ENCODE measurements around the gene NCAM2.

Gene NCAM2

DNA sequence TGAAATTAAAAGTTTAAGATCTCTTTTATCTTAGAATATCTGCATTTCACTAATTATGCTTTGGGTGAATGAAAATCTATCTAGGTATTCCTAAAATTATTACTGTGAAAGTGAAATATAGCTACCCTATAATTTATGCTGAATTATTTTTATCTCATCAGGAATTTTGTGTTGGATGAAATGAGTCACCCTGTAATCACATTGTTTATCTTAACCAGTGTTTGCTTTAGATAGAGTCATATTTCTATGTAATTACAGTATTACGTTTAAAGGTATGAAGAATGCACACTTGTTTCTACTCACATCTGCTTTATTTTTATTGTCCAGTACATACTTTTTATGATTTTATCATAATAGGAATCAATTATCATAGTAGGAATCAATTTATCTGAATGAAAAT is 249.2 kb downstream of the NCAM2 start:
- Histone ChIP-seq H3K4me3 (ENCODE audit: insufficient read depth in 1 of 2, low read depth in 1 of 2, low read length in 2 of 2) (no peak overlapping the region), H2BK120ac (ENCODE audit: low read depth, low read length) (no peak overlapping the region), H3K27ac (ENCODE audit: low read length, poor library complexity, severe bottlenecking) (no peak overlapping the region), H3K36me3 (ENCODE audit: control insufficient read depth in 1 of 2, insufficient read depth in 2 of 2, low read depth in 1 of 2, low read length in 2 of 2) (no peaks in the 10 kb centered on the region), H3K14ac (ENCODE audit: low read length in 2 of 2) (no peak overlapping the region), H2BK15ac (ENCODE audit: low read depth, poor library complexity, severe bottlenecking) (no peak overlapping the region), H3K18ac (ENCODE audit: low read depth in 1 of 2, low read length in 2 of 2) (no peak overlapping the region), H3K27me3 (ENCODE audit: control insufficient read depth in 1 of 2, insufficient read depth in 1 of 2, low read length in 2 of 2) (no peaks in the 10 kb centered on the region), H3K4me2 (ENCODE audit: low read length, poor library complexity, severe bottlenecking) (no peak overlapping the region), H3K79me1 (replicated peaks; ENCODE audit: low read length, poor library complexity, severe bottlenecking) (no peaks in the 10 kb centered on the region), H4K91ac (ENCODE audit: low read length) (no peak overlapping the region), H3K9ac (ENCODE audit: low read length) (no peak overlapping the region), H2BK5ac (ENCODE audit: low read depth, low read length, poor library complexity, severe bottlenecking) (no peak overlapping the region), H2AFZ (ENCODE audit: low read depth, low read length) (no peak overlapping the region), H3K4ac (ENCODE audit: low read depth in 1 of 2, low read length in 2 of 2) (no peak overlapping the region), H3K4me1 (ENCODE audit: control insufficient read depth, insufficient read depth, low read depth, low read length) (no peaks in the 10 kb centered on the region), H3K9me3 (ENCODE audit: control insufficient read depth, low read length) (no peaks in the 10 kb centered on the region), H4K8ac (ENCODE audit: low read length) (no peak overlapping the region), H3K23ac (ENCODE audit: low read length in 2 of 2) (no peak overlapping the region), H2BK12ac (ENCODE audit: low read length in 2 of 2) (no peak overlapping the region), H2AK5ac (ENCODE audit: low read length, severe bottlenecking) (no peak overlapping the region)
- no peak for DNase-seq
- WGBS: no CpG with 5 or more reads among the region's 1 CpG

DNA sequence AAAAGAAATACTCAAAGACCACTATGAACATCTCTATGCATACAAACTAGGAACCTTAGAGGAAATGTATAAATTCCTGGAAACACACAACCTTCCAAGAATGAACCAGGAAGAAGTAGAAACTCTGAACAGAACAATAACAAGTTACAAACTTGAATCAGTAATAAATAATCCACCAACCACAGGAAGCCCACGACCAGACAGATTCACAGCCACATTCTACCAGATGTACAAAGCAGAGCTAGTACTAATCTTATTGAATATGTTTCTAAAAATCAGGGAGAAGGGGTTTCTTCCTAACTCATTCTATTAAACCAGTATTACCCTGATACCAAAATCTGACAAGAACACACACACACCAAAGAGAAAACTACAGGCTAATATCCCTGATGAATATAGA is 263.8 kb downstream of the NCAM2 start:
- Histone ChIP-seq H4K91ac (ENCODE audit: low read length) (no peak overlapping the region), H3K4me2 (ENCODE audit: low read length, poor library complexity, severe bottlenecking) (no peak overlapping the region), H3K36me3 (ENCODE audit: control insufficient read depth in 1 of 2, insufficient read depth in 2 of 2, low read depth in 1 of 2, low read length in 2 of 2) (no peaks in the 10 kb centered on the region), H4K8ac (ENCODE audit: low read length) (no peak overlapping the region), H2BK15ac (ENCODE audit: low read depth, poor library complexity, severe bottlenecking) (no peak overlapping the region), H2BK5ac (ENCODE audit: low read depth, low read length, poor library complexity, severe bottlenecking) (no peak overlapping the region), H2BK120ac (ENCODE audit: low read depth, low read length) (no peak overlapping the region), H3K4me3 (ENCODE audit: insufficient read depth in 1 of 2, low read depth in 1 of 2, low read length in 2 of 2) (no peak overlapping the region), H2AK5ac (ENCODE audit: low read length, severe bottlenecking) (no peak overlapping the region), H3K9ac (ENCODE audit: low read length) (no peak overlapping the region), H3K4ac (ENCODE audit: low read depth in 1 of 2, low read length in 2 of 2) (no peak overlapping the region), H3K79me1 (replicated peaks; ENCODE audit: low read length, poor library complexity, severe bottlenecking) (no peaks in the 10 kb centered on the region), H2AFZ (ENCODE audit: low read depth, low read length) (no peak overlapping the region), H3K4me1 (ENCODE audit: control insufficient read depth, insufficient read depth, low read depth, low read length) (no peaks in the 10 kb centered on the region), H3K23ac (ENCODE audit: low read length in 2 of 2) (no peak overlapping the region), H3K14ac (ENCODE audit: low read length in 2 of 2) (no peak overlapping the region), H3K9me3 (ENCODE audit: control insufficient read depth, low read length) (no peaks in the 10 kb centered on the region), H3K18ac (ENCODE audit: low read depth in 1 of 2, low read length in 2 of 2) (no peak overlapping the region), H3K27ac (ENCODE audit: low read length, poor library complexity, severe bottlenecking) (no peak overlapping the region), H3K27me3 (ENCODE audit: control insufficient read depth in 1 of 2, insufficient read depth in 1 of 2, low read length in 2 of 2) (no peaks in the 10 kb centered on the region), H2BK12ac (ENCODE audit: low read length in 2 of 2) (no peak overlapping the region)
- DNase-seq: no peak
- no CpG with 5 or more reads among the region's 1 CpG for WGBS

DNA sequence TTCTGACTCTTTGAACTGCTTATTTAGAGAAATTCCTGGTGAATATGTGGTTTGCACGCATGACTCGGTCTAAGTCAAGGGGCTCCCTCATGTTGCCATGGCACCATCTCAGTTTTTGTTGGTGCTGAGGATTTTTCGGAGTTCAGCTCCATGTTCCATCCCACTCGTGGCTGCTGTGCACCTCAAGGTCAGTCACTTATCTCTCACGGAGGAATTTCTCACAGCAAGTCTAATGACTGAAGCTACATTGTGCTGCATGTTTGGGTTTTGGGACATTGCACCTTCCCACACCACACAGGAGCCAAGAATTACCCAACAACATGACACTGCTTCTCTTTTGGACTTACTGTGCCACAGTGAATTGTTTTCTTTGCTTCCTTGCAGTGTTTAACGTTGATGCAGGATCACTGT is 269.9 kb downstream of the NCAM2 start:
- no peaks in the 10 kb centered on the region for H3K79me1 ChIP-seq (replicated peaks; ENCODE audit: low read length, poor library complexity, severe bottlenecking)
- H4K91ac ChIP-seq (ENCODE audit: low read length): no peak overlapping the region
- H2AFZ ChIP-seq (ENCODE audit: low read depth, low read length): no peak overlapping the region
- H3K4me3 ChIP-seq (ENCODE audit: insufficient read depth in 1 of 2, low read depth in 1 of 2, low read length in 2 of 2): no peak overlapping the region
- no peak overlapping the region for H3K14ac ChIP-seq (ENCODE audit: low read length in 2 of 2)
- H3K4me2 ChIP-seq (ENCODE audit: low read length, poor library complexity, severe bottlenecking): no peak overlapping the region
- H3K18ac ChIP-seq (ENCODE audit: low read depth in 1 of 2, low read length in 2 of 2): no peak overlapping the region
- H3K9me3 ChIP-seq (ENCODE audit: control insufficient read depth, low read length): no peaks in the 10 kb centered on the region
- H2AK5ac ChIP-seq (ENCODE audit: low read length, severe bottlenecking): no peak overlapping the region
- no peak overlapping the region for H2BK120ac ChIP-seq (ENCODE audit: low read depth, low read length)
- H3K4me1 ChIP-seq (ENCODE audit: control insufficient read depth, insufficient read depth, low read depth, low read length): peaks cover 3% of the 10 kb centered on the region
- H2BK12ac ChIP-seq (ENCODE audit: low read length in 2 of 2): no peak overlapping the region
- no peaks in the 10 kb centered on the region for H3K36me3 ChIP-seq (ENCODE audit: control insufficient read depth in 1 of 2, insufficient read depth in 2 of 2, low read depth in 1 of 2, low read length in 2 of 2)
- H3K9ac ChIP-seq (ENCODE audit: low read length): no peak overlapping the region
- no peak overlapping the region for H3K23ac ChIP-seq (ENCODE audit: low read length in 2 of 2)
- no peak overlapping the region for H4K8ac ChIP-seq (ENCODE audit: low read length)
- no peak overlapping the region for H2BK5ac ChIP-seq (ENCODE audit: low read depth, low read length, poor library complexity, severe bottlenecking)
- DNase-seq: no peak
- H2BK15ac ChIP-seq (ENCODE audit: low read depth, poor library complexity, severe bottlenecking): no peak overlapping the region
- WGBS: 88% methylated on average over 6 of the region's 6 CpGs
- no peaks in the 10 kb centered on the region for H3K27me3 ChIP-seq (ENCODE audit: control insufficient read depth in 1 of 2, insufficient read depth in 1 of 2, low read length in 2 of 2)
- H3K27ac ChIP-seq (ENCODE audit: low read length, poor library complexity, severe bottlenecking): no peak overlapping the region
- no peak overlapping the region for H3K4ac ChIP-seq (ENCODE audit: low read depth in 1 of 2, low read length in 2 of 2)

DNA sequence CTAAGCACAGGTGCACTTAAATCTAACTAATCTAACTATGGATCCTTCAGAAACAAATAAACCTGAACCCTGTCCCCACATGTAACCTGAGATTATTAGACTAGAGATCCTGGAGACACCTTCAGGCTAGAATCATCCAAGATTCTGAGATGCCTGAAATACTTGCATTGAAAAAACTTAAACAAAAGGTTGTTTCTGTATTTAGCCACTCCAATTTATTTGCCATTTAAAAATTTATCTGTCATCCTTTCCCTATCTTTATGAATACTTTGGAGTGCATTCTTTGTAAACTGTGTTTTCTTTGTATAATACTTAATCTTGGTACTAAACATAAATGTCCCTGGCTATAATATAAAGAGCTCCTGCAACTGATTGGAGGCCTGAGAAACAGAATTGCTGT is 270.7 kb downstream of the NCAM2 start:
- Histone ChIP-seq H3K27ac (ENCODE audit: low read length, poor library complexity, severe bottlenecking) (no peak overlapping the region), H3K4me2 (ENCODE audit: low read length, poor library complexity, severe bottlenecking) (no peak overlapping the region), H2AK5ac (ENCODE audit: low read length, severe bottlenecking) (no peak overlapping the region), H2BK5ac (ENCODE audit: low read depth, low read length, poor library complexity, severe bottlenecking) (no peak overlapping the region), H2BK15ac (ENCODE audit: low read depth, poor library complexity, severe bottlenecking) (no peak overlapping the region), H2AFZ (ENCODE audit: low read depth, low read length) (no peak overlapping the region), H3K23ac (ENCODE audit: low read length in 2 of 2) (no peak overlapping the region), H3K4ac (ENCODE audit: low read depth in 1 of 2, low read length in 2 of 2) (no peak overlapping the region), H3K14ac (ENCODE audit: low read length in 2 of 2) (no peak overlapping the region), H3K27me3 (ENCODE audit: control insufficient read depth in 1 of 2, insufficient read depth in 1 of 2, low read length in 2 of 2) (no peaks in the 10 kb centered on the region), H3K79me1 (replicated peaks; ENCODE audit: low read length, poor library complexity, severe bottlenecking) (no peaks in the 10 kb centered on the region), H3K4me1 (ENCODE audit: control insufficient read depth, insufficient read depth, low read depth, low read length) (peaks cover 3% of the 10 kb centered on the region), H3K9ac (ENCODE audit: low read length) (no peak overlapping the region), H2BK12ac (ENCODE audit: low read length in 2 of 2) (no peak overlapping the region), H3K9me3 (ENCODE audit: control insufficient read depth, low read length) (no peaks in the 10 kb centered on the region), H4K8ac (ENCODE audit: low read length) (no peak overlapping the region), H3K36me3 (ENCODE audit: control insufficient read depth in 1 of 2, insufficient read depth in 2 of 2, low read depth in 1 of 2, low read length in 2 of 2) (no peaks in the 10 kb centered on the region), H3K4me3 (ENCODE audit: insufficient read depth in 1 of 2, low read depth in 1 of 2, low read length in 2 of 2) (no peak overlapping the region), H4K91ac (ENCODE audit: low read length) (no peak overlapping the region), H2BK120ac (ENCODE audit: low read depth, low read length) (no peak overlapping the region), H3K18ac (ENCODE audit: low read depth in 1 of 2, low read length in 2 of 2) (no peak overlapping the region)
- no peak for DNase-seq

Measured in mesenchymal stem cell (in vitro differentiated cells and primary cell).